Stomach (tissue), 9 donors: ENCODE measurements around the gene KBTBD12. TPM values are rescaled to one million over a fixed set of nuclear protein-coding genes. Genes with fewer than 3 reads are reported as not detected.

Source experiments
- DNase-seq, 2 donors: peaks; one replicate each; pipeline versions ENCODE4 v3.0.0 to v3.0.0-alpha.2; 2013 to 2019
- H3K27ac ChIP-seq, 5 donors: fragments of 200-600 bp in 4 of 5; sonication (generic) in 4 of 5; one replicate each; pipeline ENCODE4 v1.5.1; 2013 to 2019; ENCODE audit warnings: mild to moderate bottlenecking in 1 of 5, moderate library complexity in 1 of 5
- H3K27me3 ChIP-seq, 3 donors: fragments of 200-600 bp; sonication (generic); one replicate each; pipeline ENCODE4 v1.5.1; 2017 to 2019; ENCODE audit warnings: mixed run types in 1 of 3
- H3K36me3 ChIP-seq, 4 donors: fragments of 200-600 bp; sonication (generic); 1 replicate in 3 of 4; 2 replicates in 1 of 4; pipeline ENCODE4 v1.5.1; 2016 to 2019
- H3K4me1 ChIP-seq, 4 donors: fragments of 200-600 bp; sonication (generic); one replicate each; pipeline ENCODE4 v1.5.1; 2016 to 2019
- H3K4me3 ChIP-seq, 4 donors: fragments of 200-600 bp; sonication (generic) in 3 of 4; one replicate each; pipeline ENCODE4 v1.5.1; 2016 to 2019; ENCODE audit warnings: mild to moderate bottlenecking in 1 of 4
- H3K9me3 ChIP-seq, 4 donors: fragments of 200-600 bp; sonication (generic); one replicate each; pipeline ENCODE4 v1.5.1; 2016 to 2019
- CTCF ChIP-seq, 7 experiments: fragments of 450-650 bp in 4 of 7; fragments of 200-600 bp in 3 of 7; sonication (generic) in 3 of 7; IDR thresholded peaks; one replicate each; pipeline ENCODE4 v1.5.1; 2016 to 2019; ENCODE audit warnings: antibody characterized with exemption in 7 of 7, control low read depth in 2 of 7, mild to moderate bottlenecking in 1 of 7
- EP300 ChIP-seq: sonication (generic); formaldehyde crosslinking; IDR thresholded peaks from one replicate; pipeline ENCODE4 v1.6.1; 2017; ENCODE audit warnings: antibody characterized with exemption
- POLR2A ChIP-seq, 4 donors: fragments of 450-650 bp; IDR thresholded peaks; one replicate each; pipeline ENCODE4 v1.6.1; 2016; ENCODE audit warnings: antibody characterized with exemption in 4 of 4, control low read depth in 2 of 4, mild to moderate bottlenecking in 1 of 4, moderate library complexity in 1 of 4
- POLR2AphosphoS5 ChIP-seq, 3 donors: sonication (generic); formaldehyde crosslinking; IDR thresholded peaks; one replicate each; pipeline ENCODE4 v1.6.1; 2016; ENCODE audit warnings: antibody characterized with exemption in 3 of 3
- WGBS, 5 donors: extraction: QIAGEN DNeasy Blood & Tissue Kit in 3 of 5; methylation state at CpG; one replicate each; pipeline versions ENCODE4 v1.1.5 to v1.1.7; 2013 to 2018; 5-methylcytosine and 5-hydroxymethylcytosine counted together
- intact Hi-C: fragments of 100-400 bp; cut with DNase I; formaldehyde crosslinking; loops from one replicate; pipeline ENCODE4 v1.15.1; 2023; ENCODE audit warnings: low total_unique reads
- polyA plus RNA-seq, 3 donors: library from polyadenylated mRNA; stranded (reverse); fragments of 200-250 nt; gene quantifications; one replicate each; pipeline ENCODE4 v1.2.3, GENCODE V29; 2013
- total RNA-seq, 5 donors: library from RNA; depleted of rRNA; stranded (reverse); fragments of >200 nt; gene quantifications; one replicate each; pipeline versions ENCODE4 v1.1.0 to v1.2.3, GENCODE V29; 2014 to 2016
- donor health status: healthy with polysubstance abuse.
- donor health status: Bipolar disorder and iron deficiency.
- donor health status: healthy.

The KBTBD12 gene
- total and polyA plus RNA-seq, 8 donors = 0.46 to 10.3 (median 1.6) TPM

GRCh38 chr3:127938800-127939199, 23.8 kb downstream of the KBTBD12 start:
- intact Hi-C loops = no loop called here
- Histone ChIP-seq H3K27me3 (no peaks in the 10 kb centered on the region), H3K27ac (no peak overlapping the region), H3K36me3 (no peaks in the 10 kb centered on the region), H3K4me3 (no peak overlapping the region), H3K4me1 (no peaks in the 10 kb centered on the region), H3K9me3 (peaks cover 0 to 5% (median 0%) of the 10 kb centered on the region in 4 donors)
- 91 to 97% (median 93%) methylated on average over 4 of the region's 4 CpGs for WGBS, 5 donors
- no peak for DNase-seq
- no peak for TF ChIP-seq POLR2A (IDR thresholded peaks at IDR 0.05)

GRCh38 chr3:127940116-127940515, 25.1 kb downstream of the KBTBD12 start:
- Histone ChIP-seq H3K4me3 (no peak overlapping the region), H3K27ac (no peak overlapping the region), H3K4me1 (no peaks in the 10 kb centered on the region), H3K27me3 (no peaks in the 10 kb centered on the region), H3K9me3 (peaks cover 0 to 5% (median 0%) of the 10 kb centered on the region in 4 donors), H3K36me3 (no peaks in the 10 kb centered on the region)
- TF ChIP-seq EP300 = no peak
- TF ChIP-seq POLR2AphosphoS5 (IDR thresholded peaks at IDR 0.05) = no peak
- TF ChIP-seq CTCF (IDR thresholded peaks at IDR 0.05) = no peak
- no peak for TF ChIP-seq POLR2A (IDR thresholded peaks at IDR 0.05)
- no peak for DNase-seq
- WGBS, 5 donors = 64 to 77% (median 66%) methylated on average over 2 of the region's 2 CpGs
- intact Hi-C loops = no loop called here

GRCh38 chr3:127942613-127943012, 27.6 kb downstream of the KBTBD12 start:
- Histone ChIP-seq H3K4me3 (no peak overlapping the region), H3K27me3 (no peaks in the 10 kb centered on the region), H3K9me3 (peaks cover 0 to 5% (median 0%) of the 10 kb centered on the region in 4 donors), H3K36me3 (no peaks in the 10 kb centered on the region), H3K27ac (no peak overlapping the region), H3K4me1 (peaks cover 0 to 6% (median 0%) of the 10 kb centered on the region in 4 donors)
- no peak for DNase-seq
- intact Hi-C loops = no loop called here
- TF ChIP-seq CTCF (IDR thresholded peaks at IDR 0.05) (no peak), POLR2AphosphoS5 (IDR thresholded peaks at IDR 0.05) (no peak), EP300 (no peak), POLR2A (IDR thresholded peaks at IDR 0.05) (no peak)

- H3K4me1 ChIP-seq = peaks cover 0 to 8% (median 0%) of the 10 kb centered on the region in 4 donors
- 76 to 93% (median 81%) methylated on average over 3 of the region's 3 CpGs for WGBS, 5 donors
- no peak for DNase-seq
- no peaks in the 10 kb centered on the region for H3K9me3 ChIP-seq
- no peaks in the 10 kb centered on the region for H3K36me3 ChIP-seq
- intact Hi-C loops = no loop called here
- no peaks in the 10 kb centered on the region for H3K27me3 ChIP-seq
- TF ChIP-seq CTCF (IDR thresholded peaks at IDR 0.05) = no peak
- TF ChIP-seq POLR2AphosphoS5 (IDR thresholded peaks at IDR 0.05) = no peak
- TF ChIP-seq EP300 = no peak
- TF ChIP-seq POLR2A (IDR thresholded peaks at IDR 0.05) = no peak
- H3K27ac ChIP-seq = no peak overlapping the region
- no peak overlapping the region for H3K4me3 ChIP-seq
These were observed 33.2 kb downstream of the KBTBD12 start for GRCh38 chr3:127948211-127948610.

GRCh38 chr3:127949446-127950055, 34.5 kb downstream of the KBTBD12 start:
- TF ChIP-seq EP300 (no peak), CTCF (IDR thresholded peaks at IDR 0.05) (no peak), POLR2AphosphoS5 (IDR thresholded peaks at IDR 0.05) (no peak), POLR2A (IDR thresholded peaks at IDR 0.05) (no peak)

More at GRCh38 chr3:127949446-127950055, 34.5 kb downstream of the KBTBD12 start:
- 92 to 100% (median 95%) methylated on average over 2 of the region's 2 CpGs for WGBS, 5 donors
- no peak overlapping the region for H3K27ac ChIP-seq
- H3K4me1 ChIP-seq = peaks cover 0 to 10% (median 0%) of the 10 kb centered on the region in 4 donors
- DNase-seq = no peak
- no peaks in the 10 kb centered on the region for H3K36me3 ChIP-seq
- H3K4me3 ChIP-seq = no peak overlapping the region
- H3K9me3 ChIP-seq = no peaks in the 10 kb centered on the region
- intact Hi-C loops = no loop called here
- no peaks in the 10 kb centered on the region for H3K27me3 ChIP-seq
